ENCODE measurements around the gene TRAF7. TPM values are rescaled to one million over a fixed set of nuclear protein-coding genes. Genes with fewer than 3 reads are reported as not detected.
A peak's percentile ranks its signal among the peaks of the same experiment; 100 is the strongest.

Gene TRAF7
- total and polyA plus RNA-seq, 2 of the 13 experiments (the other 11 are each of a cell fraction or from before 2014, with no cell fraction given) = 47.9 to 65.6 TPM

- TF ChIP-seq HNF1A (IDR thresholded peaks at IDR 0.05; ENCODE audit: low read depth) (no peak), HNF1A (CRISPR knock-in tag; IDR thresholded peaks at IDR 0.05; ENCODE audit: borderline replicate concordance) (peak; percentile 22; the same call in 1 of the 2 replicates), ZNF569 (CRISPR knock-in tag; IDR thresholded peaks at IDR 0.05; ENCODE audit: borderline replicate concordance) (0 out of 2 replicates have a peak, but pooled peaks have one; percentile 16), RARA (CRISPR knock-in tag; IDR thresholded peaks at IDR 0.05) (peak; percentile 57; the same call in 1 of the 2 replicates), HIC2 (CRISPR knock-in tag; IDR thresholded peaks at IDR 0.05; ENCODE audit: low read depth) (peak; percentile 59), NR0B2 (CRISPR knock-in tag; IDR thresholded peaks at IDR 0.05) (0 out of 2 replicates have a peak, but pooled peaks have one; percentile 20)
Measured at GRCh38 chr16:2152695-2153506, 2.7 kb upstream of the TRAF7 start (continued).
